Activated naive CD8-positive, alpha-beta T cell treated with anti-CD3 and anti-CD28 coated beads, Interleukin-2, amount 50 U/mL, for 16 hours (primary cell): ENCODE results near the gene FCAMR.

Source experiments
- DNase-seq: peaks from one replicate; pipeline ENCODE4 v3.0.0-alpha.2; 2020; ENCODE audit warnings: low read depth, low spot score

Gene FCAMR

DNA sequence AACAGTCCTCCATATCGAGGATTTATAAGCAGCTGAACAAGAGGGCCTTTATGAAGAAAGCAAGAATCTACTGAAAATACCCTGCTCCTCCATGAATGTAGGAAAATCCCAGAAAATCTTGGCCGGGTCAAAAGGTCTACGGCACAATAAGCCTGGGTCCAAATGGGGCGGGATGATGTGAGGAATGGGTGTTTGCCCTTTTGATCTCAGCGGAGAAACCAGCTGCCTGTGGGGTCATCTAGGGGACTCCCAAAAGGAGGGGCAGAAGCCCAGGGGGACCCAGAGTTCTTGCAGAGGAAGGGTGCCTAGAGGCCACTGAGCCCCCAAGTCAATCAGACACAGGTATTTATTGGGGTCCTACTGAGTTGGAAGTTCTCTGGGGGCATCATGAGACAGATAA, 12.6 kb downstream of the FCAMR start:
- no peak for DNase-seq

DNA sequence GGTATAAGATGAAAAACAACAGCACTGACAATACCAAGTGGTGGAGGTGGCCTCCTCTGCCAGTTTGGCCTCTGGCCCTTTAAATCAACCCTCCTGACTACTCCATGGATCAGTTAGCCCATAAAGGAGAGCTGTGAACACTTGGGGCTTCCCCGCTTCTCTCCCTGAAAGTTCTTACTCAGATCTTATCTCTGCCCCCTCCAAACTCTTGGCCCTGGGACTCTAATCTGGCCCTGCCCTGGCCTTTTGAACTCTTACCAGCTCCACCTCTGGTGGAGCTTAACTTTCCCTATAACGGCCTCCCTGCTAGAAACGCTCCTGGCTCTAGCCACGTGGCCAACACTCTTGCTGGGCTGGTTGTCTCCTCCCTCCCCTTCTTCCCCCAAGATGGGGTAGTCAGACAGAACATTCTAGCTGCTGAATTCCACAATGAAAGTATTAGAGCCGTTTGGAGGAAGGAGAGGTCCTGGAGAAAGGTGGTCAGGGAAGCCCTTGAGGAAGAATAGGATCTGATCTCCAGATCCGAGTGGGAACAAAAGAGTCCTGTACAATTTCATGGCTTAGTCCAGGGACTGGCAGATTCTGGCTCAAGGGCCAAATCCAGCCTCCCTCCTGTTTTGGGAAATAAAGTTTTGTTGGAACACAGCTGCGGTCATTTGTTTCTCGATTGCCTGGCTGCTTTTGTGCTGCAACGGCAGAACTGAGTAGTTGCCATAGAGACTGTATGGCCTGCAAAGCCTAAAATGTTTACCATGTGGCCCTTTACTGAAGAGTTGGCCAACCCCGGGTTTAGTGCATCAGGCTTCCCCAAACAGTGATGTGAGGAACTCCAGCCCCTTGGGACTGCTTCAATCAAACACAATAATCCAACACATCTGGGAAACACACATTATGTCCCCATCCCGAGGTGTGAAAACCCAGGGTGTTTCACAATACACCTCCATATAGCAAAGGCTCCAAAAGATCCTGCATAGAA, 14.5 kb downstream of the FCAMR start:
- no peak for DNase-seq

- no peak for DNase-seq
These were observed 15.6 kb downstream of the FCAMR start for GRCh38 chr1:206954459-206955342.

- DNase-seq, result no peak
These were observed 16.6 kb downstream of the FCAMR start for GRCh38 chr1:206953626-206954025.

GRCh38 chr1:206953126-206953525, 17.1 kb downstream of the FCAMR start:
- no peak for DNase-seq

DNA sequence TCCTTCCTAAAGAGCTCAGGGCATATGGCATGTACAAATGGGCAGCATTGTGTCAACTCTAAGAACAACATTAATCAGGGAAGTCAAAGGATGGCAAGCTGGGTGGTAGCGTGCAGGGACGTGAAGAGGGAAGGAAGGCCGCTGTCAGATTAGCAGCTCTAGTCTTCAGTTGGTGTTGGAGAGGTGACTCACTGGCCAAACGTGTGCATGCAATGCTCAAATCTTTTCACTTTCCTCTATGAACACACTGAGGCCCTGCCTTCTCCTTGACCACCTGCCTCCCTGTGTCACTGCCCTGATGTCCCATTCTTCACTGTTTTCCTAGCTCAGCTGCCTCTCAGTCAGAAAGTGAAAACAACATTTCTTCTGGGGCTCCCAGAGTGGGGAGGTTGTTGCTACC, 18.1 kb downstream of the FCAMR start:
- DNase-seq, result no peak

DNA sequence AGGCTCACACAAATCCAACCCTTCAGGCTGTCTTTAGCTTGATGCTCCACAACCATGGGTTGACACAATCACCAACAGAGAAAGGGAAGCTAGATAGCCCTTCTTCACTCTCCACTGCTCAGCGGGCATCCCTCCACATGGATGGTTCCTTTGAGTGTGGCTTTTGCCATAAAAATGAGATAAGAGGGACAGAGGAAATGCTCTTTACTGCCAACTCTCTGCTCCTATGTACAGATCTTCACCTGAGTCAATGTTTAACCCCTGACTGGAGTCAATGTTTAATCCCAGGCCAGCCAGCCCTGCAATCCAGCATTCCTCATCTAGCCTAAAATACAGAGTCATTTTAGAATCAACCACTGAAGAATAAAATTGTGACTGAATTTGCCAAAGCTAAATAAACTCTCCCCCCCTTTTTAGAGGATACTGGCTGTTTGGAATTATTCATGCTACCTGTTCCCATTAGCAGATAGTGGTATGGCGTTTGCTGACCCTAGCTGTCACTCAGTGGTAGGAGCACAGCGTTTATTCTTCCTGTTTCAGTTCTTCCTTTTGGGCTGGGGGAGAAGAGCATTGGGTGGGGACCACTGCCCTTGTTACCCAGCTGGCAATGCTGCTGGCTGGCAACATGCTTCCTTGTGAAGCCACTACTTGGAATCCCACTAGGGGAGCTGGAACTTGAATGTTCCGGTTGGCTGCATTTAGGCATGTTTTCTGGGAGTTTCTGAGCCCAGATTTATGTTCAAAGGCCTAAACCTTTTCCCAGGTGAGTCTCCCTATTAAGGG, 18.8 kb downstream of the FCAMR start:
- no peak for DNase-seq

GRCh38 chr1:206949641-206950040, 20.6 kb downstream of the FCAMR start:
- no peak for DNase-seq

- no peak for DNase-seq
These were observed 21.1 kb downstream of the FCAMR start for GRCh38 chr1:206949208-206949607.

- DNase-seq, result no peak
These were observed 23.0 kb downstream of the FCAMR start for GRCh38 chr1:206947255-206947654.

- no peak for DNase-seq
These were observed 24.0 kb downstream of the FCAMR start, which contains the start of gene PIGR for GRCh38 chr1:206946261-206946660. PIGR (minus strand) TSS chr1:206946466; CDS start chr1:206940531, 5,935 bp downstream.

GRCh38 chr1:206945779-206946178, 24.5 kb downstream of the FCAMR start:
- DNase-seq, result no peak

GRCh38 chr1:206944703-206945102, 25.6 kb downstream of the FCAMR start:
- DNase-seq, result no peak

GRCh38 chr1:206941766-206942418, 28.4 kb downstream of the FCAMR start:
- DNase-seq, result no peak

- no peak for DNase-seq
These were observed 29.7 kb downstream of the FCAMR start for GRCh38 chr1:206940588-206940936.

- no peak for DNase-seq
These were observed 30.2 kb downstream of the FCAMR start for GRCh38 chr1:206939841-206940587.

- DNase-seq, result no peak
These were observed 31.1 kb downstream of the FCAMR start for GRCh38 chr1:206939131-206939530.

GRCh38 chr1:206937425-206937824, 32.8 kb downstream of the FCAMR start:
- no peak for DNase-seq

DNA sequence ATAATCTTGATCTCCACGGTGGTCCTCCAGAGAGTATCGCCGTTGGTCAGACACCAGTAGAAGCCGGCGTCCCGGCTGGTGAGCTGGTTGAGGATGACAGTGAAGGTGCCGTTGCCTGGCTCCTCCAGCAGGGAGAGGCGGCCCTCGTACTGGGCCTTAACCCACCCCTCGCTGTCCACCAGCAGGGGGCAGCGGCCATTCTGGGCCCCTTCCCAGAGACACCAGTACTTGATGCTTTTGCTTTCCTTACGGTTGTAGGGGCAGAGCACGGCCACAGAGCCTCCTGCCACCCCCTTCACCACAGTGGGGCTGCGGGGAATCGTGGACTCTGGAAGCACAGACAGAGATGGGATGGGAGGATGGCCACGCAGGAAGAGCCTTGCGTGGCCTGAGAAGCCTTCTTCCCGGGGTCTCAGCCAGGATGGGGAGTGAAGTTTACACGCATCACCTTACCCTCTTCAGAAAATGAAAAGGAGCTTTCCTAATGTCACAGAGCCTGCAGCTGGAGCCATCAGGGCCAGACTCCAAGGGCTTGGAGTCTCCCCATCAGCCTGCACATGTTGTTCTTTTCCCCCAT, 34.7 kb downstream of the FCAMR start:
- DNase-seq, result peak; percentile 22

DNA sequence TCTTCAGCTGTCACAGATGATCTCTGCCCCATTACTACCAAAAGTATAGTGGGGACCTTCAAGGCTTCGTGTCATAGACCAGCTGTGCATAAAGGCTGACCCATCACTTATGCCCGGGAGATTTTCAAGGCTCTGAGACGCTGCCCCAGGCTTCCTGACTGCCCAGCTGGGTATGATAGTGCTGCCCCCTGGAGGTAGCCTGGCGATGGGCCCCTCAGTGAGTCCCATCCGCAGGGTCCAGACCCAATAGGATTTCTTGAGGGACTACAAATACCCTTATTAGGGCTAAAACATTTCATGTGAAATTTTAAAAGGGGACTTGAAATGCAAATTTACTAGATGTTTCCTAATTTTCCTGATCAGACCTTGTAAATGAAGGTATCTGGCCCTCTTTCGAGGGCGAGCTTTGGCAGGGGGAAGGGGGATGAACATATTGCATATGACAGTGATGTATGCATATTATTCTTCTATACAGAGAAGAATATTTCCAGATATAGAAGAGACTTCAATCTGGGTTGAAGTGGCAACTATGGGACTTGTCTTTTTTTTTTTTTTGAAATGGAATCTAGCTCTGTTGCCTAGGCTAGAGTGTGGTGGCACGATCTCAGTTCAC, 36.8 kb downstream of the FCAMR start:
- DNase-seq, result peak; percentile 58
